Sigmoid colon (tissue), 4 donors: Measurements from ENCODE around the gene ZIC2.

ENCODE experiments used
- EP300 ChIP-seq, 4 donors: sonication (generic); formaldehyde crosslinking; IDR thresholded peaks; one replicate each; pipeline ENCODE4 v1.6.1; 2017; ENCODE audit warnings: antibody characterized with exemption in 4 of 4
- POLR2A ChIP-seq, 2 donors: fragments of 450-650 bp; IDR thresholded peaks; one replicate each; pipeline ENCODE4 v1.6.1; 2016; ENCODE audit warnings: antibody characterized with exemption in 2 of 2, mild to moderate bottlenecking in 2 of 2, moderate library complexity in 2 of 2
- POLR2AphosphoS5 ChIP-seq, 4 donors: sonication (generic); formaldehyde crosslinking; IDR thresholded peaks; one replicate each; pipeline ENCODE4 v1.6.1; 2017; ENCODE audit warnings: antibody characterized with exemption in 4 of 4
- TF ChIP-seq, protein P1 (sequence below), 4 experiments: fragments of 450-650 bp in 3 of 4; fragments of 200-600 bp in 1 of 4; IDR thresholded peaks; one replicate each; pipeline ENCODE4 v1.5.1; 2016 to 2019; ENCODE audit warnings: antibody characterized with exemption in 4 of 4, mild to moderate bottlenecking in 3 of 4, moderate library complexity in 2 of 4

DNA sequence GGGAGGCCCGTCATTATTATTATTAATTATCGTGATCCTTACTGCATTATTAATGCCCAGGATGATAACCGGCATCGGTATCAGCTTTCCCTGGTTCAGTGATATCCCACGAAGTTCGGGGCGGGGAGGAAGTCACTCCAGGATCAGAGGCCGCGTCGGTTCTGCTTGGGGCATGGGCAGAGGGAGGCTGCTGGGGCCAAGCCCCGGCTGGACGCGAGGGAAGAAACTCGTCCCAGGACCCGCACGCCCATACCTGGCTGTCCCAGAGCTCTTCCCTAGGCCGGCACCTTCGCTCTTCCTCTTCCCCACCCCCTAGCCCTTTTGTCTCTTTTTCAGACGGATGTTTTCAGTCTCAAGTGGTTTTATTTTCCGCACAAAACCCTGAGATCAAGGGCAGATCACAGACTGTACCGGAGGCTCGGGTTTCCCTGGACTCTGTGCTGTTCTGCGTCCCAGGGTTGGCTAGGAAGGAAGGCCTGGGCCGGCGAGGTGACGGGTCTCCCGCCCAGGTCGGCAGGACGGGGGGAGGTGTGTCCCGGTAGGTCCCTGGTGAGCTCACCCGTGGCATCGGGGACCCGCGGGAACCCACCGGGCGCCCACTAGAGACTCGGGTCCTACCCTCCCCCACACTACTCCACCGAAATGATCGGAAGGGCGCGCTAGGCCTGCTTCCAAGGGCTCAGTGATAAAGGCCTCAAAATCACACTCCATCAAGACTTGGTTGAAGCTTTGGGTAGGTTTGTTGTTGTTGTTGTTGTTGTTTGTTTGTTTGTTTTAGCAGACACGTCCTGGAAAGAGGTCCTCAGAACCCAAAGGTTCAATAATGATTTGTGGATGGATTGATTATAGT, 7.9 kb downstream of the ZIC2 start:
- TF ChIP-seq, protein P1, sequence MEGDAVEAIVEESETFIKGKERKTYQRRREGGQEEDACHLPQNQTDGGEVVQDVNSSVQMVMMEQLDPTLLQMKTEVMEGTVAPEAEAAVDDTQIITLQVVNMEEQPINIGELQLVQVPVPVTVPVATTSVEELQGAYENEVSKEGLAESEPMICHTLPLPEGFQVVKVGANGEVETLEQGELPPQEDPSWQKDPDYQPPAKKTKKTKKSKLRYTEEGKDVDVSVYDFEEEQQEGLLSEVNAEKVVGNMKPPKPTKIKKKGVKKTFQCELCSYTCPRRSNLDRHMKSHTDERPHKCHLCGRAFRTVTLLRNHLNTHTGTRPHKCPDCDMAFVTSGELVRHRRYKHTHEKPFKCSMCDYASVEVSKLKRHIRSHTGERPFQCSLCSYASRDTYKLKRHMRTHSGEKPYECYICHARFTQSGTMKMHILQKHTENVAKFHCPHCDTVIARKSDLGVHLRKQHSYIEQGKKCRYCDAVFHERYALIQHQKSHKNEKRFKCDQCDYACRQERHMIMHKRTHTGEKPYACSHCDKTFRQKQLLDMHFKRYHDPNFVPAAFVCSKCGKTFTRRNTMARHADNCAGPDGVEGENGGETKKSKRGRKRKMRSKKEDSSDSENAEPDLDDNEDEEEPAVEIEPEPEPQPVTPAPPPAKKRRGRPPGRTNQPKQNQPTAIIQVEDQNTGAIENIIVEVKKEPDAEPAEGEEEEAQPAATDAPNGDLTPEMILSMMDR (IDR thresholded peaks at IDR 0.05): no peak
- TF ChIP-seq EP300 (IDR thresholded peaks at IDR 0.05): no peak
- TF ChIP-seq POLR2A (IDR thresholded peaks at IDR 0.05): no peak
- TF ChIP-seq POLR2AphosphoS5 (IDR thresholded peaks at IDR 0.05): no peak
